ENCODE data around the gene ZNF32.
"Not testable (repeated sequence)": the region's sequence is repeated elsewhere in the genome, so short reads cannot be mapped to it uniquely, and the experiment has no call there.

Gene ZNF32

DNA sequence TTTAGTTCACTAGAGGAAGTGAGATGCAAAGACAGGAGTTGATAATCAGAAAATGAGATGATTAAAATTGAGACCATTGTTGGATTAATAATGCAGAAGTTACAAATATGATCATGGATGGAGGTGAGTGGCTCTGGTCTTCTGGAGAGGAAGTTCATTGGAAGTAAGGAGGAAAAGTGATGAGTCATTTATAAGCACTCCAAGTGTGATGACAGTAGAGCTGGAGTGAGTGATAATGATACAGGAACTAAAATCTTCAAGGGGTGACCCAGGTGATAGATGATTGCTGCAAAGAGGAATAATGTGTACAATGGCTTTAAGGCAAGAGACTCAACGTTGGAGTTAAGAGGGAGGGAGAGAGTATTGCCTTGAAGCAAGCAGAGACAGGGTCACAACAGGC lies 20.7 kb downstream of the ZNF32 start:
- no peak for DNase-seq (ENCODE audit: low read depth in 2 of 2)

DNA sequence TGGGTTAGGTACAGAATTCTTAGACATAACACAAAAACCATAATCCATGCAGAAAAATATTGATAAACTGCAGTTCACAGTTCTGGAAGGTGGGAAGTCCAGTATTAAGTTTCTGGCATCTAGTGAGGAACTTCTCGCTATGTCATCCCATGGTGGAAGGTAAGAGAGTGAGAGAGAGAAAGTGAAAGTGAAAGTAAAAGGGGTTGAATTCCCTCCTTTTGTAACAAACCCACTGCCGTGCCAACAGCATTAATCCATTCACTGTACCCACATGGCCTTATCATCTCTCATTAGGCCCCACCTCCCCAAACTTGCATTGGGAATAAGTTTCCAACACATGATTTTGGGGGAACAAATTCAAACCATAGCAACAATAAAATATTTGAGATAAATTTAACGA lies 25.3 kb downstream of the ZNF32 start:
- no peak for DNase-seq (ENCODE audit: low read depth in 2 of 2)

GRCh38 chr10:43622038-43622437 lies 26.6 kb downstream of the ZNF32 start:
- DNase-seq (ENCODE audit: low read depth in 2 of 2), result no peak

DNA sequence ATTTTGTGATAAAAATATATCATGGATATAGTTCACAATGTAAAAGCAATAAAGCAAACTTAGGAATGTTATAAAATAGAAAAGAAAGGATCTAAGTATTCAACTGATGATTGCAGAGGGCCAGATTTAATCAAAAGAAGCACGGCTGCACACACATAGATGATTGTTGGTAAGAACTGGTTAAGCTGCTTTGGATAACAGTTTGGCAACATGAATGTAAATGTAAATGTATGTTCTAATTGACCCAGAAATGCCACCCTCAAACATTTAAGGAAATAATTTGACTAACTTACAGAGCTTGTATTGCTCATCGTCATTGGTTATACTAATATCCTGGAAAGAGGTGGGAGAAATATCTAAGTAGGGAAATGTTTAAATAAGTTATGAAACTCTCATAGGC lies 29.3 kb downstream of the ZNF32 start:
- no peak for DNase-seq (ENCODE audit: low read depth in 2 of 2)

DNA sequence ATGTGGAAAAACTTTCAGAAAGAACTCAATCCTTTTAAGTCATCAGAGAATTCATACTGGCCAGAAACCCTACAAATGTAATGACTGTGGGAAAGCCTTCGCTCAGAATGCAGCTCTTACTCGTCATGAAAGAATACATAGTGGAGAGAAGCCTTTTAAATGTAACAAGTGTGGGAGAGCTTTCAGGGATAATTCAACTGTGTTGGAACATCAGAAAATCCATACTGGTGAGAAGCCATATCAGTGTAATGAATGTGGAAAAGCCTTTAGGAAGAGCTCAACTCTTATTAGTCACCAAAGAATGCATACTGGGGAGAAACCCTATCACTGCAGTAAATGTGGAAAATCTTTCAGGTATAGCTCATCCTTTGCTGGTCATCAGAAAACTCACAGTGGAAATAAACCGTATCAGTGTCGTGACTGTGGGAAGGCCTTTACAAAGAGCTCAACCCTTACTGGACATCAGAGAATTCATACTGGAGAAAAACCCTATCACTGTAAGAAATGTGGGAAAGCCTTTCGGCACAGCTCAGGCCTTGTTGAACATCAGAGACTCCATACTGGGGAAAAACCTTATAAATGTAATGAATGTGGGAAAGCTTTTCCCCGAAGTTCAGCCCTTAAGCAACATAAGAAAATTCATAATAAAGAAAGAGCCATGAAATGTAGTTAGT lies 31.8 kb downstream of the ZNF32 start:
- DNase-seq (ENCODE audit: low read depth in 2 of 2), result no peak

- DNase-seq (ENCODE audit: low read depth in 2 of 2), result no peak
These were observed 38.0 kb downstream of the ZNF32 start for GRCh38 chr10:43610636-43611035.

DNA sequence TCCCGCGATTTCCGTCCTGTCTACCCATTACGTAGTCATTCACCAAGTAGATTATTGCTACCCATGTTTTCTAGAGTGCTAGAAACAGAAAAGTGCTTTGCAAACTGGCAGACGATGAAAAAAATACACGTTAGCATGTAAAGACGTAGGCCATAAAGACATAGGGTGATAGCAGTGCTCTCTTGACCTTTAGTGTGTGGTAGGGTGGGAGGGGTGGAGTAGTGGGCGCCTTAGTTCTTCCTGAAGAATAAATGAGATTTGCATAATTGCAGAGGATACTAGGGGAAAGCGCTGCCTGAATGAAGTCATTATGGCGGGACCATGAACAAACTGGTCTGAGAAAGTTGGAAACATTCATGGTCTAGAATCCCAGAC lies 41.5 kb downstream of the ZNF32 start:
- DNase-seq (ENCODE audit: low read depth in 2 of 2), result no peak

DNA sequence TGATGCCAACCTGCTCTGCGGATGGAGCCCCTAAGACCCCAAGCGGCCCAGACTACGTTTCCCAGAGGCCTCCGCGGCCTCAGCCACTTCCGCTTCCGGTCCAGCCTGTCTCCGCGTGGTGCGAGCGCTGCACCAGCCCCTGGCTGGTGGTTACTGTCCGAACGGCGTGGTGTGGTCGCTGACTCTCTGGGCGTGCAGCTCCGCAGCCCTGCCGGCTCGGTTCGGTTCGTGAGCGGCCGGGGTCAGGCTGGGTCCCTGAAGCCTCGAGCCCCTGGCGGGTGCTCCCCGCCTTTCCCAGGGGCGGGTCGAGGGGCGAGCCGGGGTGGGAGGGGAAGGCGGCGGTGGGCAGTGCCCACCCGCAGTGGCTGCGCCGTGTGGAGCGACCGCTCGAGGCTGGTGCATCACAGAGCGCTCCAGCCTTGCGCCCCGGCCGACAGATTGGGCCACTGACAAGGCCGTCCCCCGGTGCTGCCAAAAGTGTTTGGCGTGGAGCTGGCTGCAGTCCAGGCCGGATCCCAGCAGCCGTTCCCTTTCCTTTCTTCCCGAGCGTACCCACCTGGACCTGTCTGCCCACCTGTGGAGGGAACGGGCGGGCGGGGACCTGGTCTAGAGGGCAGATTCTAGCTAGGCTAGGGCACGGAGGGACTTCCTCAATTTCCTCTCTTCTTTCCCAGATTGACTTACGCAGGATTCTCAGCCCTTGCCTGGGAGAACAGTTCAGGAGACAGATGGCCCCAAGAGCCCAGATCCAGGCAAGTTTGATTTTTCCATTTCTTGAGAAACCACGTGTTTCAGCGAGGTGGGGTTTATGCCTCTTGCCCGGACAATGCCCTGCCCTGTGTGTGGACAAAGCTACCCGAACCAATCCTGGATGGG lies 42.1 kb downstream of the ZNF32 start, which contains the start of gene ZNF485:
ZNF485 (plus strand) TSS at position 116 of the 876 bp plus-strand sequence; CDS start at position 729, 613 bp downstream.
- peak; percentile 53 to 66 for DNase-seq (ENCODE audit: low read depth in 2 of 2)

DNA sequence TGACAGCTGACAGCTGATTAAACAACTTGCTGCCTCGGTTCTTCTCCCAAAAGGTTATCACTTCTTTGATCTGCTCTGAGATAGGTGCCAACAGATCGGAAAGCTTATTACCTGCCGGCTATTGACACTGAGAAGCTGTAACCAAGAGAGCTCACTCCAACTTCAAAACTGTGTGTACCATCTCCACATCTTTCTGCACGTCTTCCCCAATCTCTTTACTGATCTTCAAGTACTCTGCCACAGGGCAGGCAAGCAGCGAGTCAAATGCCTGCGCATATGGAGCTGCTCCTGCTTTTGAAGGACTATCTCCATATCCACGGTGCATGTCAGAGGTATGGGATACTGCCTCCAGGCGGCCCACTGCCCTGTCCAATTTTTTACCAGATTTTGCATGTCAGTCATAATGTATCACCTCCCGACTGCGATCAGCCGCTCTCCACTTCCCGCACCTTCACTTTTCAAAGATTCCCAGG lies 42.8 kb downstream of the ZNF32 start:
- no peak for DNase-seq (ENCODE audit: low read depth in 2 of 2)

GRCh38 chr10:43601576-43601975 lies 47.1 kb downstream of the ZNF32 start:
- not testable (repeated sequence) for DNase-seq (ENCODE audit: low read depth in 2 of 2)

GRCh38 chr10:43599333-43599732 lies 49.3 kb downstream of the ZNF32 start:
- no peak for DNase-seq (ENCODE audit: low read depth in 2 of 2)

DNA sequence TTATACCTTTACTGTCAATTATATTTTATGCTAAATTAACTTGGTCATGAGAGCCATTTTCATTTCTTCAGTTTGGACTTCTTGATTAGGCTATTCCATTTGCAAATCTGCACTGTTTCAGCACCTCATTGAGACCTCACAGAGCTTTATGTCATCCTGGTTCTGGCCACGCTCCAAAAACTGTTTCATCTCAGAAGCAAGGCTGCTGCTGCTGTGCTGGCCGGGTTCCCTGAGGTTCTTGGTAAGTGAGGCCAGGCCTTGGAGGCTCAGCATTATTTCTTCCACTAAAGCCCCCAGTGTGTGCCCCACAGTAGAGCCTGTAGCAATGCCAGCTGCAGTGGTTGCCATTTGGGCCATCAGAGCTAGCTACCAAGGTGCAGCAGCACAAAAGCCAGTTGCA lies 50.2 kb downstream of the ZNF32 start:
- no peak for DNase-seq (ENCODE audit: low read depth in 2 of 2)

DNA sequence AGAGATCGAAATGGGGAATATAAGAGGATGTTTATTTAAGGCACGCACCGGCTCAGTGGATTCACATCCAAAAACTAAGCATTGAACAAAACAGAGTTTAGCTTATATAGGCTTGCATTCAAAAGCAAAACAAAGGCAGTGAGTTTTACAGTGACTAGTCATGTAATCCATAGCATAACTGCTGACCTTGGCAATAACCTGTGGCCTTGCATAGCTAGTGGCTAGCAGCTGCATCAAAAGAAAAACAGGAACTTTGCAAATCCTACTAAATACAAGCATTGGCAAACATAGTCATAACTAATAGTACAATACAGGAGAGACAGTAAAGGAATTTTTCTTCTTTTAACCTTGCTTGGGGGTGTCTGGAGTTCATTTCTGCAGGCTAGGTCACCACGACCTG lies 52.1 kb downstream of the ZNF32 start:
- no peak for DNase-seq (ENCODE audit: low read depth in 2 of 2)

DNA sequence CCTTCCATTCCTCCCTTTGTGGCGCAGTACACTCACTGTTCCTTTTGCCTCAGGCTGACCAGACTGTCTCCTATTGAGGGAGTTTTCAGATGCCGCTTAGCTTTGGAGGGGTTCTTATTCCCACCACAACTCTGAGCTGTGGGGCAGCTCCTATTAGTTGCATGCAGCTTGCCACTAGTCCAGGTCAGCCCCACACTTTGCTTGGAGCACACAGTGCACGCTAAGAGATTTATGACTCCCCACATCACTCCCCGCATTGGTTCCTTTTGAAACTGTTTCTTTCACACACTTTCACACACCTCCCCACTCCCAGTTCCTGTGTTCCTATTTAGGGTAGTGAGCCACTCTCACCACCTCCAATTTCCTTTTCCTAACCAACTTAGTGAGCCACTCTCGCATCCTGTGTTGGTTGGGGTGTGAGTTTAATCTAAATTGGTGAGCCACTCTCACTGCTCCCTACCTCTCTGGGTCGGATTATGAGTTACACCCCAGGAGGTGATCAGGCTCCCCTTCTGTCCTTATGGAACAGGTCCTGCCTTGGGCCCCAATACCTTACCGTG lies 52.9 kb downstream of the ZNF32 start:
- DNase-seq (ENCODE audit: low read depth in 2 of 2), result no peak

DNA sequence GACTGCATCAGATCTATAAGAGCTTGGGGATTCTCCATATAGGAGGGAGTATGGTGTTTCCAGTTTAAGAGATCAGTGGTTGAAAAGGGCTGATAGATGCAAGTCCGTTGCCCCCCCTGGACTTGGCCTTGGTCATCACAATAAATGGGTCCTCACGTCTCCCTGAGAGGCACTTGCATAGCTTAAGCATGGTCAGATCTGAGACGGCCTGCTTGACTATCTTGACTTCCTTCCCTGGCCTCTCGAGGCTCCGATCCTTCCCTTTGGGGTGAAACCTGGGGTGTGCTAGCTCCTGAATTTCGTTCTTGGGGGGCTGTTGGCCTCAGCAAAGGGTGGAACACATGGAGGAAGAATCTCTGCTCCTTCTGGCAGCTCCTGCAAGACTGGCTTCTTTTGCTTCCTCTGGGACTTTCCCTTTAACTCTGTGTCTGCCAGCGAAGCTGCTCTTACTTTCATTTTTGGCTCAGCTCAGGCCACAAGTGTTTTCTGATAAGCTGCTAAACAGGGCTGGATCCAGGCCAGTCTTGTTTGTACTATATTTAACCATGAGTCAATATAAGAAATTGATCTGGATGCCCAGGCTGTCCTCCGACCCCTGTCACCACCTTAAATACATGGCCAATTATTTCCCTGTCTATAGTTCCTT lies 53.6 kb downstream of the ZNF32 start:
- no peak for DNase-seq (ENCODE audit: low read depth in 2 of 2)
